ENCODE results near the gene PPP2R3A.
"Not testable (repeated sequence)": the region's sequence is repeated elsewhere in the genome, so short reads cannot be mapped to it uniquely, and the experiment has no call there.

Gene PPP2R3A

GRCh38 chr3:136038668-136039067 is 73.1 kb downstream of the PPP2R3A start:
- no peak for DNase-seq

GRCh38 chr3:136042608-136043221 is 77.2 kb downstream of the PPP2R3A start:
- DNase-seq = no peak

GRCh38 chr3:136044980-136045745 is 79.6 kb downstream of the PPP2R3A start:
- DNase-seq = no peak

GRCh38 chr3:136048068-136048467 is 82.5 kb downstream of the PPP2R3A start:
- no peak for DNase-seq

GRCh38 chr3:136050250-136050649 is 84.7 kb downstream of the PPP2R3A start:
- DNase-seq = no peak

- no peak for DNase-seq
These were observed 90.0 kb downstream of the PPP2R3A start for GRCh38 chr3:136055491-136055890.

- no peak for DNase-seq
These were observed 101.7 kb downstream of the PPP2R3A start for GRCh38 chr3:136067211-136067610.

- DNase-seq = no peak
These were observed 103.2 kb downstream of the PPP2R3A start for GRCh38 chr3:136068708-136069107.

- DNase-seq = no peak
These were observed 104.4 kb downstream of the PPP2R3A start for GRCh38 chr3:136069933-136070332.

- no peak for DNase-seq
These were observed 104.8 kb downstream of the PPP2R3A start for GRCh38 chr3:136070334-136070733.

- DNase-seq = no peak
These were observed 105.7 kb downstream of the PPP2R3A start for GRCh38 chr3:136070953-136071949.

GRCh38 chr3:136074546-136075170 is 109.1 kb downstream of the PPP2R3A start:
- DNase-seq = no peak

- DNase-seq = peak; percentile 60
These were observed 109.8 kb downstream of the PPP2R3A start for GRCh38 chr3:136075218-136075808.

- DNase-seq = no peak
These were observed 110.3 kb downstream of the PPP2R3A start for GRCh38 chr3:136075811-136076210.

GRCh38 chr3:136078421-136079364 is 113.2 kb downstream of the PPP2R3A start:
- no peak for DNase-seq

GRCh38 chr3:136083641-136084382 is 118.3 kb downstream of the PPP2R3A start:
- not testable (repeated sequence) for DNase-seq

- DNase-seq = not testable (repeated sequence)
These were observed 119.5 kb downstream of the PPP2R3A start for GRCh38 chr3:136085067-136085466.

GRCh38 chr3:136093771-136094170 is 128.2 kb downstream of the PPP2R3A start:
- DNase-seq = no peak

GRCh38 chr3:136105044-136105443 is 139.5 kb downstream of the PPP2R3A start:
- DNase-seq = no peak

- no peak for DNase-seq
These were observed 140.6 kb downstream of the PPP2R3A start for GRCh38 chr3:136106101-136106500.
